ENCODE data around the gene ARHGAP15. TPM values are rescaled to one million over a fixed set of nuclear protein-coding genes. Genes with fewer than 3 reads are reported as not detected.

ARHGAP15 gene
- total RNA-seq, 1 experiment from 2014 or later, result 0.17 TPM

- DNase-seq (ENCODE audit: extremely low read depth, low read depth), result no peak
These were observed 345.4 kb downstream of the ARHGAP15 start for GRCh38 chr2:143474586-143474985.

- no peak for DNase-seq (ENCODE audit: extremely low read depth, low read depth)
These were observed 346.0 kb downstream of the ARHGAP15 start for GRCh38 chr2:143475041-143475776.

- DNase-seq (ENCODE audit: extremely low read depth, low read depth), result no peak
These were observed 347.3 kb downstream of the ARHGAP15 start for GRCh38 chr2:143476336-143477087.

- DNase-seq (ENCODE audit: extremely low read depth, low read depth), result no peak
These were observed 348.7 kb downstream of the ARHGAP15 start for GRCh38 chr2:143477714-143478443.

- DNase-seq (ENCODE audit: extremely low read depth, low read depth), result no peak
These were observed 350.9 kb downstream of the ARHGAP15 start for GRCh38 chr2:143480086-143480485.

GRCh38 chr2:143480601-143481236 is 351.5 kb downstream of the ARHGAP15 start:
- no peak for DNase-seq (ENCODE audit: extremely low read depth, low read depth)

- DNase-seq (ENCODE audit: extremely low read depth, low read depth), result no peak
These were observed 352.0 kb downstream of the ARHGAP15 start for GRCh38 chr2:143481237-143481623.

GRCh38 chr2:143481733-143482132 is 352.5 kb downstream of the ARHGAP15 start:
- no peak for DNase-seq (ENCODE audit: extremely low read depth, low read depth)

GRCh38 chr2:143482316-143482715 is 353.1 kb downstream of the ARHGAP15 start:
- no peak for DNase-seq (ENCODE audit: extremely low read depth, low read depth)

GRCh38 chr2:143482771-143483170 is 353.6 kb downstream of the ARHGAP15 start:
- DNase-seq (ENCODE audit: extremely low read depth, low read depth), result no peak

GRCh38 chr2:143486976-143487375 is 357.8 kb downstream of the ARHGAP15 start:
- no peak for DNase-seq (ENCODE audit: extremely low read depth, low read depth)

- DNase-seq (ENCODE audit: extremely low read depth, low read depth), result no peak
These were observed 359.9 kb downstream of the ARHGAP15 start for GRCh38 chr2:143489145-143489544.

GRCh38 chr2:143491131-143491530 is 361.9 kb downstream of the ARHGAP15 start:
- no peak for DNase-seq (ENCODE audit: extremely low read depth, low read depth)

- DNase-seq (ENCODE audit: extremely low read depth, low read depth), result no peak
These were observed 364.1 kb downstream of the ARHGAP15 start for GRCh38 chr2:143493339-143493738.

GRCh38 chr2:143497726-143498125 is 368.5 kb downstream of the ARHGAP15 start:
- no peak for DNase-seq (ENCODE audit: extremely low read depth, low read depth)

- no peak for DNase-seq (ENCODE audit: extremely low read depth, low read depth)
These were observed 369.3 kb downstream of the ARHGAP15 start for GRCh38 chr2:143498496-143498895.

GRCh38 chr2:143499061-143499460 is 369.8 kb downstream of the ARHGAP15 start:
- DNase-seq (ENCODE audit: extremely low read depth, low read depth), result no peak

- DNase-seq (ENCODE audit: extremely low read depth, low read depth), result no peak
These were observed 372.0 kb downstream of the ARHGAP15 start for GRCh38 chr2:143501106-143501676.

- DNase-seq (ENCODE audit: extremely low read depth, low read depth), result no peak
These were observed 374.1 kb downstream of the ARHGAP15 start for GRCh38 chr2:143503280-143503679.

GRCh38 chr2:143504397-143504796 is 375.2 kb downstream of the ARHGAP15 start:
- DNase-seq (ENCODE audit: extremely low read depth, low read depth), result no peak

- DNase-seq (ENCODE audit: extremely low read depth, low read depth), result no peak
These were observed 376.3 kb downstream of the ARHGAP15 start for GRCh38 chr2:143505542-143505941.
